Stimulated activated CD4-positive, alpha-beta T cell treated with anti-CD3 and anti-CD28 coated beads, Interleukin-15, amount 100 ng/mL, for 48 hours (primary cell): ENCODE results near the gene LRMDA.
"Not testable (repeated sequence)": the region's sequence is repeated elsewhere in the genome, so short reads cannot be mapped to it uniquely, and the experiment has no call there.

Experiments
- DNase-seq, 2 donors: peaks; one replicate each; pipeline ENCODE4 v3.0.0-alpha.2; 2020; ENCODE audit warnings: low read depth in 2 of 2

LRMDA gene

GRCh38 chr10:75612904-75613684 is 181.7 kb downstream of the LRMDA start:
- no peak for DNase-seq

- no peak for DNase-seq
These were observed 182.5 kb downstream of the LRMDA start for GRCh38 chr10:75613685-75614504.

GRCh38 chr10:75616076-75616475 is 184.7 kb downstream of the LRMDA start:
- no peak for DNase-seq

GRCh38 chr10:75616874-75617478 is 185.6 kb downstream of the LRMDA start:
- DNase-seq, result no peak

- DNase-seq, result no peak
These were observed 186.2 kb downstream of the LRMDA start for GRCh38 chr10:75617485-75618155.

GRCh38 chr10:75619635-75620034 is 188.2 kb downstream of the LRMDA start:
- DNase-seq, result no peak

- no peak for DNase-seq
These were observed 188.9 kb downstream of the LRMDA start for GRCh38 chr10:75620356-75620755.

GRCh38 chr10:75621003-75621402 is 189.6 kb downstream of the LRMDA start:
- DNase-seq, result not testable (repeated sequence)

- no peak for DNase-seq
These were observed 191.1 kb downstream of the LRMDA start for GRCh38 chr10:75622503-75622902.

- DNase-seq, result no peak
These were observed 192.1 kb downstream of the LRMDA start for GRCh38 chr10:75623310-75624093.

GRCh38 chr10:75624638-75625037 is 193.2 kb downstream of the LRMDA start:
- no peak for DNase-seq

GRCh38 chr10:75630746-75631145 is 199.3 kb downstream of the LRMDA start:
- DNase-seq, result no peak

GRCh38 chr10:75632805-75633462 is 201.5 kb downstream of the LRMDA start:
- no peak for DNase-seq

GRCh38 chr10:75633568-75633967 is 202.1 kb downstream of the LRMDA start:
- no peak for DNase-seq

GRCh38 chr10:75634947-75635346 is 203.5 kb downstream of the LRMDA start:
- DNase-seq, result no peak

- no peak for DNase-seq
These were observed 207.3 kb downstream of the LRMDA start for GRCh38 chr10:75638752-75639151.

GRCh38 chr10:75639736-75640135 is 208.3 kb downstream of the LRMDA start:
- no peak for DNase-seq

- no peak for DNase-seq
These were observed 209.0 kb downstream of the LRMDA start for GRCh38 chr10:75640381-75640780.

GRCh38 chr10:75640803-75641202 is 209.4 kb downstream of the LRMDA start:
- no peak for DNase-seq

- DNase-seq, result no peak
These were observed 212.0 kb downstream of the LRMDA start for GRCh38 chr10:75643405-75643804.
